Esophagus muscularis mucosa (tissue), 3 donors: Measurements from ENCODE around the gene AK4.

Experiments used
- POLR2A ChIP-seq: fragments of 450-650 bp; IDR thresholded peaks from one replicate; pipeline ENCODE4 v1.6.1; 2017; ENCODE audit warnings: antibody characterized with exemption, moderate library complexity, mild to moderate bottlenecking, low read depth
- TF ChIP-seq, protein P1 (sequence below), 3 experiments: fragments of 200-600 bp in 2 of 3; fragments of 450-650 bp in 1 of 3; sonication (generic) in 2 of 3; IDR thresholded peaks; one replicate each; pipeline ENCODE4 v1.5.1; 2017 to 2019; ENCODE audit warnings: antibody characterized with exemption in 3 of 3, mild to moderate bottlenecking in 2 of 3, moderate library complexity in 1 of 3

DNA sequence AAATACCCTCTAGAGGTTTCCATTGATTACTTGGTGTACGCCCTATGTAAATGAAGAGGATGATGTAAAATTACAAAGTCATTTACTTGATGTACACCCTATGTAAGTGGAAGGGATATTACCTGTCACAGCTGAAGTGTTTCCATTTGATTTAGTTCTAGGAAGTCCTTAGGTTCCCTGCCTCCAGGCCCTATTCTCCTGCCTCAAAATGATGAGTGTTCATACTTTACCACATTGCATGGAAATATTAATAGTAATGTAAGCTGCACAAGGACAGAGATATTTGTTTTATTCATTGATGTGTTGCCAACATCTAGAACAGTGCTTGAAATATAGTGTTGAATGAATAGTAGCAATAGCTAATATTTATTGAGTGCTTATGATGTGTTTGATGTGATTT lies 9.5 kb upstream of the AK4 start:
- TF ChIP-seq, protein P1, sequence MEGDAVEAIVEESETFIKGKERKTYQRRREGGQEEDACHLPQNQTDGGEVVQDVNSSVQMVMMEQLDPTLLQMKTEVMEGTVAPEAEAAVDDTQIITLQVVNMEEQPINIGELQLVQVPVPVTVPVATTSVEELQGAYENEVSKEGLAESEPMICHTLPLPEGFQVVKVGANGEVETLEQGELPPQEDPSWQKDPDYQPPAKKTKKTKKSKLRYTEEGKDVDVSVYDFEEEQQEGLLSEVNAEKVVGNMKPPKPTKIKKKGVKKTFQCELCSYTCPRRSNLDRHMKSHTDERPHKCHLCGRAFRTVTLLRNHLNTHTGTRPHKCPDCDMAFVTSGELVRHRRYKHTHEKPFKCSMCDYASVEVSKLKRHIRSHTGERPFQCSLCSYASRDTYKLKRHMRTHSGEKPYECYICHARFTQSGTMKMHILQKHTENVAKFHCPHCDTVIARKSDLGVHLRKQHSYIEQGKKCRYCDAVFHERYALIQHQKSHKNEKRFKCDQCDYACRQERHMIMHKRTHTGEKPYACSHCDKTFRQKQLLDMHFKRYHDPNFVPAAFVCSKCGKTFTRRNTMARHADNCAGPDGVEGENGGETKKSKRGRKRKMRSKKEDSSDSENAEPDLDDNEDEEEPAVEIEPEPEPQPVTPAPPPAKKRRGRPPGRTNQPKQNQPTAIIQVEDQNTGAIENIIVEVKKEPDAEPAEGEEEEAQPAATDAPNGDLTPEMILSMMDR (IDR thresholded peaks at IDR 0.05) = no peak
- TF ChIP-seq POLR2A = no peak
